GM12878 (cell line): ENCODE measurements around the gene RABL2A.
"Not testable (repeated sequence)": the region's sequence is repeated elsewhere in the genome, so short reads cannot be mapped to it uniquely, and the experiment has no call there.

ENCODE experiments used
- HCFC1 ChIP-seq: fragments of 150-350 bp; IDR thresholded peaks from 2 replicates; pipeline ENCODE4 v1.6.1; 2014; ENCODE audit warnings: low read length
- ZNF217 ChIP-seq: fragments of 450-650 bp; IDR thresholded peaks from 2 replicates; pipeline ENCODE4 v1.6.1; 2017; ENCODE audit warnings: antibody characterized with exemption, mild to moderate bottlenecking
- TF ChIP-seq, protein P1 (sequence below), 3 experiments: IDR thresholded peaks in 2 of 3; conservative IDR thresholded peaks in 1 of 3; 2 replicates each; pipeline ENCODE4 v1.5.1; 2011; ENCODE audit warnings: low read depth in 3 of 3, low read length in 3 of 3, mild to moderate bottlenecking in 3 of 3, control low read depth in 2 of 3, moderate library complexity in 2 of 3, inconsistent platforms in 1 of 3, mixed read lengths in 1 of 3; ENCODE audit not compliant: control insufficient read depth in 2 of 3, insufficient read depth in 1 of 3; ENCODE audit errors: extremely low read depth in 1 of 3

DNA sequence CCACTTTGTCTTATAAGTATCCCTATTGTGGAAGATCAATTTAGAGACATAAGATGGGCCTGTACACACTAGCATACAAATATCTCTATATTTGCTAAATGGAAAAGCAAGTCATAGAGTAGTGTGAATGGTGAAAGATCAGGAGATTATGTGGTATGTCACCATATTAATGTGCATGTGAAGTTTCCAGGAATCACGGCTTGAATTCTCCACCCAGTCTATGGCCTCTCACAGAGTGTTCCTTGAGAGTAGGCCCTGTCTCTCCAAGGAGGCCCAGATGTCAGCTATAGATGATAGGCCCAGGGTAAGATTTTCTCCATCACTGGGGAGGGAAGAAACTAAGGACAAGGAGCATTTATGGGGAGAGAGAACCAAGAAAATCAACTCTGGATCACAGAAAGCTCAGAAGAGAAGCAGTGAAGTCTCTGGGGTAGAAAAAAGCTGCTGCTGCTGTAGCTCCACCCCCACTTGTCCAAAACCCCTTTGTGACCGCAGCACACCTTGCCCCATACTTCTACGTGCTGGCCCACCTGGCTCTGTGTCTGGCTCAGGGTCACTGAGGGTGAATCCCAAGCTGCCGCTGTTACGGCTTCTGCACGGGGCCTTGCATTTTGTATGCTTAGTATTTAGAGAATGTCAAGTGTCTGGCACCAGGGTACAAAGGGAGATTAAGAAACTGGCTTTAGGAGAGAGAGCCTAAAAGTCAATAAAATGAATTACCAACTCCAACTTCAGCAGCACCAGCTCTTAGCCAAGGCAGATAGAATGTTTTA, 37.9 kb downstream of the RABL2A start:
- TF ChIP-seq, protein P1, sequence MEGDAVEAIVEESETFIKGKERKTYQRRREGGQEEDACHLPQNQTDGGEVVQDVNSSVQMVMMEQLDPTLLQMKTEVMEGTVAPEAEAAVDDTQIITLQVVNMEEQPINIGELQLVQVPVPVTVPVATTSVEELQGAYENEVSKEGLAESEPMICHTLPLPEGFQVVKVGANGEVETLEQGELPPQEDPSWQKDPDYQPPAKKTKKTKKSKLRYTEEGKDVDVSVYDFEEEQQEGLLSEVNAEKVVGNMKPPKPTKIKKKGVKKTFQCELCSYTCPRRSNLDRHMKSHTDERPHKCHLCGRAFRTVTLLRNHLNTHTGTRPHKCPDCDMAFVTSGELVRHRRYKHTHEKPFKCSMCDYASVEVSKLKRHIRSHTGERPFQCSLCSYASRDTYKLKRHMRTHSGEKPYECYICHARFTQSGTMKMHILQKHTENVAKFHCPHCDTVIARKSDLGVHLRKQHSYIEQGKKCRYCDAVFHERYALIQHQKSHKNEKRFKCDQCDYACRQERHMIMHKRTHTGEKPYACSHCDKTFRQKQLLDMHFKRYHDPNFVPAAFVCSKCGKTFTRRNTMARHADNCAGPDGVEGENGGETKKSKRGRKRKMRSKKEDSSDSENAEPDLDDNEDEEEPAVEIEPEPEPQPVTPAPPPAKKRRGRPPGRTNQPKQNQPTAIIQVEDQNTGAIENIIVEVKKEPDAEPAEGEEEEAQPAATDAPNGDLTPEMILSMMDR (IDR thresholded peaks at IDR 0.05 in 2 of 3, conservative IDR thresholded peaks at IDR 0.05 in 1 of 3; ENCODE audit: control insufficient read depth in 2 of 3, extremely low read depth in 1 of 3, insufficient read depth in 1 of 3, low read depth in 3 of 3, low read length in 3 of 3), result not testable (repeated sequence)
- not testable (repeated sequence) for TF ChIP-seq HCFC1, ZNF217
